Osteoblast (primary cell): ENCODE results near the gene WWOX. TPM values are rescaled to one million over a fixed set of nuclear protein-coding genes. Genes with fewer than 3 reads are reported as not detected.

Experiments
- DNase-seq: peaks from one replicate; pipeline ENCODE4 v3.0.0; 2011; ENCODE audit warnings: low spot score, mixed read lengths; ENCODE audit not compliant: insufficient read length; ENCODE audit errors: missing footprints
- H2AFZ ChIP-seq: 2 replicates; pipeline ENCODE4 v1.6.0; 2011; ENCODE audit warnings: mild to moderate bottlenecking, low read length
- H3K27ac ChIP-seq: 2 replicates; pipeline ENCODE4 v1.5.1; 2011; ENCODE audit warnings: mild to moderate bottlenecking, low read depth, low read length, moderate library complexity
- H3K27me3 ChIP-seq: 2 replicates; pipeline ENCODE4 v1.6.0; 2012; ENCODE audit warnings: mild to moderate bottlenecking, control low read depth, inconsistent platforms, low read length, moderate library complexity; ENCODE audit not compliant: insufficient read depth
- H3K36me3 ChIP-seq: 2 replicates; pipeline ENCODE4 v1.5.1; 2011; ENCODE audit warnings: mild to moderate bottlenecking, low read length, control low read depth, moderate library complexity; ENCODE audit not compliant: insufficient read depth
- H3K4me1 ChIP-seq: 2 replicates; pipeline ENCODE4 v1.5.1; 2011; ENCODE audit warnings: mild to moderate bottlenecking, low read length, control low read depth, moderate library complexity; ENCODE audit not compliant: insufficient read depth
- H3K4me2 ChIP-seq: 2 replicates; pipeline ENCODE4 v1.6.0; 2011; ENCODE audit warnings: mild to moderate bottlenecking, low read length; ENCODE audit not compliant: insufficient read depth
- H3K4me3 ChIP-seq: fragments of 200-600 bp; sonication (generic); 3 replicates; pipeline ENCODE4 v1.5.1; 2012; ENCODE audit warnings: mild to moderate bottlenecking, low read length, inconsistent platforms; ENCODE audit not compliant: insufficient read depth
- H3K79me2 ChIP-seq: 2 replicates; pipeline ENCODE4 v1.6.0; 2012; ENCODE audit warnings: mild to moderate bottlenecking, low read length, control low read depth, inconsistent platforms; ENCODE audit not compliant: insufficient read depth
- H3K9me3 ChIP-seq: 2 replicates; pipeline ENCODE4 v1.5.1; 2011; ENCODE audit warnings: low read depth, low read length, control low read depth
- H4K20me1 ChIP-seq: 2 replicates; pipeline ENCODE4 v1.6.0; 2012; ENCODE audit warnings: mild to moderate bottlenecking, low read length, control low read depth; ENCODE audit not compliant: insufficient read depth
- CTCF ChIP-seq: IDR thresholded peaks from 2 replicates; pipeline ENCODE4 v1.5.1; 2011; ENCODE audit warnings: mild to moderate bottlenecking, low read depth, low read length, moderate library complexity; ENCODE audit errors: extremely low read depth
- total RNA-seq: library from RNA; depleted of rRNA; stranded (reverse); fragments of >200 nt; gene quantifications from 2 replicates; pipeline ENCODE4 v1.2.3, GENCODE V29; 2012

WWOX gene
- total RNA-seq, 1 donor, result 23.9 TPM

- H2AFZ ChIP-seq, result no peak overlapping the region
- H3K36me3 ChIP-seq, result no peaks in the 10 kb centered on the region
- no peaks in the 10 kb centered on the region for H4K20me1 ChIP-seq
- H3K4me3 ChIP-seq, result no peak overlapping the region
- TF ChIP-seq CTCF, result no peak
- H3K4me1 ChIP-seq, result no peaks in the 10 kb centered on the region
- no peaks in the 10 kb centered on the region for H3K27me3 ChIP-seq
- H3K79me2 ChIP-seq, result no peaks in the 10 kb centered on the region
- no peak for DNase-seq
- no peaks in the 10 kb centered on the region for H3K9me3 ChIP-seq
- no peak overlapping the region for H3K27ac ChIP-seq
- H3K4me2 ChIP-seq, result no peak overlapping the region
Measured at GRCh38 chr16:78421181-78421708, 321.8 kb downstream of the WWOX start.

GRCh38 chr16:78425281-78425680, 325.8 kb downstream of the WWOX start:
- Histone ChIP-seq H3K27me3 (no peaks in the 10 kb centered on the region), H2AFZ (no peak overlapping the region), H3K36me3 (no peaks in the 10 kb centered on the region), H3K4me3 (no peak overlapping the region), H3K4me1 (no peaks in the 10 kb centered on the region), H3K27ac (no peak overlapping the region), H3K79me2 (no peaks in the 10 kb centered on the region), H4K20me1 (no peaks in the 10 kb centered on the region), H3K9me3 (no peaks in the 10 kb centered on the region), H3K4me2 (no peak overlapping the region)
- DNase-seq, result no peak
- TF ChIP-seq CTCF, result no peak

- H3K9me3 ChIP-seq, result no peaks in the 10 kb centered on the region
- no peaks in the 10 kb centered on the region for H3K79me2 ChIP-seq
- no peaks in the 10 kb centered on the region for H3K4me1 ChIP-seq
- H3K27ac ChIP-seq, result no peak overlapping the region
- no peak overlapping the region for H3K4me3 ChIP-seq
- no peaks in the 10 kb centered on the region for H4K20me1 ChIP-seq
- DNase-seq, result no peak
- no peaks in the 10 kb centered on the region for H3K27me3 ChIP-seq
- no peak overlapping the region for H2AFZ ChIP-seq
- TF ChIP-seq CTCF, result no peak
- H3K36me3 ChIP-seq, result no peaks in the 10 kb centered on the region
- no peak overlapping the region for H3K4me2 ChIP-seq
Measured at GRCh38 chr16:78425891-78426510, 326.5 kb downstream of the WWOX start.

GRCh38 chr16:78428193-78428592, 328.7 kb downstream of the WWOX start:
- Histone ChIP-seq H3K4me2 (no peak overlapping the region), H3K27me3 (no peaks in the 10 kb centered on the region), H3K79me2 (no peaks in the 10 kb centered on the region), H3K4me3 (no peak overlapping the region), H3K4me1 (no peaks in the 10 kb centered on the region), H3K27ac (no peak overlapping the region), H4K20me1 (no peaks in the 10 kb centered on the region), H2AFZ (no peak overlapping the region), H3K9me3 (no peaks in the 10 kb centered on the region), H3K36me3 (no peaks in the 10 kb centered on the region)
- TF ChIP-seq CTCF, result no peak
- no peak for DNase-seq
